GM23338 (cell line): ENCODE measurements around the gene DLG2. TPM values are rescaled to one million over a fixed set of nuclear protein-coding genes. Genes with fewer than 3 reads are reported as not detected.

Experiments
- ATAC-seq: fragments of 200-7000 bp; cut with Tn5 transposase; 3 replicates; pipeline ENCODE4 v1.9.1; 2020
- DNase-seq: peaks from one replicate; pipeline ENCODE4 v3.0.0-alpha.2; 2015; ENCODE audit warnings: low spot score
- H2AFZ ChIP-seq: fragments of 200-600 bp; sonication (generic); 2 replicates; pipeline ENCODE4 v1.8.0; 2016; ENCODE audit warnings: antibody characterized with exemption, mild to moderate bottlenecking, moderate library complexity
- H3F3A ChIP-seq: fragments of 200-600 bp; sonication (generic); replicated peaks from 2 replicates; pipeline ENCODE4 v1.8.0; 2017; ENCODE audit warnings: antibody characterized with exemption, mixed run types, low read depth
- H3K27ac ChIP-seq: fragments of 200-600 bp; sonication (generic); 2 replicates; pipeline ENCODE4 v1.6.1; 2016; ENCODE audit warnings: low read depth
- H3K27me3 ChIP-seq: fragments of 200-600 bp; sonication (generic); 2 replicates; pipeline ENCODE4 v1.8.0; 2016; ENCODE audit warnings: mild to moderate bottlenecking, mixed run types, moderate library complexity; ENCODE audit not compliant: insufficient read depth
- H3K36me3 ChIP-seq: fragments of 200-600 bp; sonication (generic); 2 replicates; pipeline ENCODE4 v1.8.0; 2016; ENCODE audit warnings: mild to moderate bottlenecking; ENCODE audit not compliant: insufficient read depth
- H3K4me1 ChIP-seq: fragments of 200-600 bp; sonication (generic); 2 replicates; pipeline ENCODE4 v1.8.0; 2016; ENCODE audit warnings: mild to moderate bottlenecking, moderate library complexity; ENCODE audit not compliant: insufficient read depth
- H3K4me2 ChIP-seq: fragments of 200-600 bp; sonication (generic); 2 replicates; pipeline ENCODE4 v1.7.1; 2017; ENCODE audit warnings: mixed run types
- H3K4me3 ChIP-seq: fragments of 200-600 bp; sonication (generic); 2 replicates; pipeline ENCODE4 v1.6.1; 2016; ENCODE audit warnings: mixed run types
- H3K79me2 ChIP-seq: fragments of 200-600 bp; sonication (generic); replicated peaks from 2 replicates; pipeline ENCODE4 v1.8.0; 2017; ENCODE audit warnings: mild to moderate bottlenecking; ENCODE audit not compliant: insufficient read depth
- H3K9me2 ChIP-seq: fragments of 200-600 bp; sonication (generic); 2 replicates; pipeline ENCODE4 v1.8.0; 2017; ENCODE audit not compliant: insufficient read depth
- H4K20me1 ChIP-seq: fragments of 200-600 bp; sonication (generic); replicated peaks from 2 replicates; pipeline ENCODE4 v1.8.0; 2017; ENCODE audit warnings: mild to moderate bottlenecking; ENCODE audit not compliant: insufficient read depth
- H3K27ac Mint-ChIP-seq: 2 replicates; pipeline ENCODE4 v1.8.0; 2020; ENCODE audit warnings: inconsistent platforms, mild to moderate bottlenecking, moderate library complexity, mixed read lengths
- H3K27me3 Mint-ChIP-seq: 3 replicates; pipeline ENCODE4 v1.8.0; 2022; ENCODE audit warnings: low read depth, mild to moderate bottlenecking, moderate library complexity, mixed read lengths, inconsistent platforms; ENCODE audit not compliant: insufficient read depth, poor library complexity
- H3K36me3 Mint-ChIP-seq: 3 replicates; pipeline ENCODE4 v1.8.0; 2021; ENCODE audit warnings: low read depth, mild to moderate bottlenecking, inconsistent platforms, moderate library complexity, mixed read lengths
- H3K4me1 Mint-ChIP-seq: 3 replicates; pipeline ENCODE4 v1.8.0; 2020; ENCODE audit warnings: mild to moderate bottlenecking, inconsistent platforms, mixed read lengths
- H3K4me3 Mint-ChIP-seq: 3 replicates; pipeline ENCODE4 v1.8.0; 2021; ENCODE audit warnings: moderate library complexity, mild to moderate bottlenecking, inconsistent platforms, mixed read lengths
- H3K9me3 Mint-ChIP-seq: 3 replicates; pipeline ENCODE4 v1.8.0; 2020; ENCODE audit warnings: moderate library complexity, mild to moderate bottlenecking, inconsistent platforms, mixed read lengths
- CREB1 ChIP-seq: fragments of 250-450 bp; sonication (Bioruptor Pico); IDR thresholded peaks from 2 replicates; pipeline ENCODE4 v1.5.0; 2020; ENCODE audit warnings: low read depth, mild to moderate bottlenecking, moderate library complexity
- EZH2 ChIP-seq: fragments of 200-600 bp; sonication (generic); IDR thresholded peaks from one replicate; pipeline ENCODE4 v1.8.0; 2017; ENCODE audit warnings: antibody characterized with exemption, mild to moderate bottlenecking, low read depth; ENCODE audit not compliant: unreplicated experiment
- EZH2phosphoT487 ChIP-seq: fragments of 200-600 bp; sonication (generic); IDR thresholded peaks from one replicate; pipeline ENCODE4 v1.8.1; 2018; ENCODE audit warnings: antibody characterized with exemption; ENCODE audit not compliant: unreplicated experiment
- JUNB ChIP-seq: IDR thresholded peaks from one replicate; pipeline ENCODE4 v1.6.1; 2016; ENCODE audit warnings: antibody characterized with exemption; ENCODE audit not compliant: unreplicated experiment
- NANOG ChIP-seq: IDR thresholded peaks from 2 replicates; pipeline ENCODE4 v1.6.1; 2016; ENCODE audit warnings: antibody characterized with exemption, borderline replicate concordance
- POLR2AphosphoS5 ChIP-seq: IDR thresholded peaks from 2 replicates; pipeline ENCODE4 v1.6.1; 2016; ENCODE audit warnings: antibody characterized with exemption, low read depth
- STAT1 ChIP-seq: IDR thresholded peaks from one replicate; pipeline ENCODE4 v1.6.1; 2016; ENCODE audit warnings: antibody characterized with exemption; ENCODE audit not compliant: unreplicated experiment
- ZNF114 ChIP-seq: fragments of 250-450 bp; sonication (Bioruptor Pico); IDR thresholded peaks from 2 replicates; pipeline ENCODE4 v1.5.0; 2020; ENCODE audit warnings: mild to moderate bottlenecking, moderate library complexity
- ZNF331 ChIP-seq: fragments of 250-450 bp; sonication (Bioruptor Pico); IDR thresholded peaks from 2 replicates; pipeline ENCODE4 v1.5.0; 2020; ENCODE audit warnings: low read depth, mild to moderate bottlenecking, moderate library complexity
- polyA plus RNA-seq: library from polyadenylated mRNA; unstranded; fragments of >200 nt; fragmentation: Nextera tagmentation; extraction: Ambion mirVana; gene quantifications from 2 replicates; pipeline ENCODE4 v1.2.1, GENCODE V29; 2016
- total RNA-seq: library from RNA; depleted of rRNA; stranded (reverse); fragments of >200 nt; shearing (Covaris generic); gene quantifications from 2 replicates; pipeline ENCODE4 v1.2.3, GENCODE V29; 2014
- TF ChIP-seq, protein P1 (sequence below): IDR thresholded peaks from 2 replicates; pipeline ENCODE4 v1.6.1; 2016; ENCODE audit warnings: antibody characterized with exemption
- TF ChIP-seq, protein P2 (sequence below), 2 experiments: fragments of 200-600 bp in 1 of 2; sonication (generic) in 1 of 2; conservative IDR thresholded peaks; 2 replicates each; pipeline versions ENCODE4 v1.5.1 to v1.6.1; 2016 to 2017; ENCODE audit warnings: antibody characterized with exemption in 2 of 2, low read depth in 2 of 2, mild to moderate bottlenecking in 2 of 2, moderate library complexity in 1 of 2
- TF ChIP-seq, protein P3 (sequence below): fragments of 250-450 bp; sonication (Bioruptor Pico); IDR thresholded peaks from 2 replicates; pipeline ENCODE4 v1.5.0; 2020; ENCODE audit warnings: mild to moderate bottlenecking, moderate library complexity

DLG2 gene
- total and polyA plus RNA-seq, 2 experiments from 2014 or later = 19.8 to 21.5 TPM

- no peak overlapping the region for H3K27ac Mint-ChIP-seq
- H3K4me1 Mint-ChIP-seq = peaks cover 13% of the 10 kb centered on the region
- H3K27me3 ChIP-seq = no peaks in the 10 kb centered on the region
- H3K4me3 Mint-ChIP-seq = no peak overlapping the region
- H4K20me1 ChIP-seq = no peaks in the 10 kb centered on the region
- H3K4me2 ChIP-seq = no peak overlapping the region
- no peak overlapping the region for H3K27ac ChIP-seq
- peaks cover 10% of the 10 kb centered on the region for H3K4me1 ChIP-seq
- no peaks in the 10 kb centered on the region for H3K36me3 Mint-ChIP-seq
- ATAC-seq = no peak
- no peak for TF ChIP-seq ZNF331 (CRISPR knock-in tag)
- no peak for TF ChIP-seq EZH2
- TF ChIP-seq, protein P1, sequence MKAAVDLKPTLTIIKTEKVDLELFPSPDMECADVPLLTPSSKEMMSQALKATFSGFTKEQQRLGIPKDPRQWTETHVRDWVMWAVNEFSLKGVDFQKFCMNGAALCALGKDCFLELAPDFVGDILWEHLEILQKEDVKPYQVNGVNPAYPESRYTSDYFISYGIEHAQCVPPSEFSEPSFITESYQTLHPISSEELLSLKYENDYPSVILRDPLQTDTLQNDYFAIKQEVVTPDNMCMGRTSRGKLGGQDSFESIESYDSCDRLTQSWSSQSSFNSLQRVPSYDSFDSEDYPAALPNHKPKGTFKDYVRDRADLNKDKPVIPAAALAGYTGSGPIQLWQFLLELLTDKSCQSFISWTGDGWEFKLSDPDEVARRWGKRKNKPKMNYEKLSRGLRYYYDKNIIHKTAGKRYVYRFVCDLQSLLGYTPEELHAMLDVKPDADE = no peak
- TF ChIP-seq JUNB = no peak
- TF ChIP-seq CREB1 (CRISPR knock-in tag) = no peak
- TF ChIP-seq NANOG = no peak
- H3K36me3 ChIP-seq = no peaks in the 10 kb centered on the region
- no peak for DNase-seq
- H3K79me2 ChIP-seq = 0 out of 2 replicates have a peak, but pooled peaks cover 5% of the 10 kb centered on the region
- H2AFZ ChIP-seq = no peak overlapping the region
- no peak overlapping the region for H3K4me3 ChIP-seq
- no peaks in the 10 kb centered on the region for H3F3A ChIP-seq
- H3K9me2 ChIP-seq = no peaks in the 10 kb centered on the region
- H3K27me3 Mint-ChIP-seq = no peaks in the 10 kb centered on the region
- H3K9me3 Mint-ChIP-seq = no peaks in the 10 kb centered on the region
Observed at GRCh38 chr11:83676056-83676601, 1951.0 kb downstream of the DLG2 start.

DNA sequence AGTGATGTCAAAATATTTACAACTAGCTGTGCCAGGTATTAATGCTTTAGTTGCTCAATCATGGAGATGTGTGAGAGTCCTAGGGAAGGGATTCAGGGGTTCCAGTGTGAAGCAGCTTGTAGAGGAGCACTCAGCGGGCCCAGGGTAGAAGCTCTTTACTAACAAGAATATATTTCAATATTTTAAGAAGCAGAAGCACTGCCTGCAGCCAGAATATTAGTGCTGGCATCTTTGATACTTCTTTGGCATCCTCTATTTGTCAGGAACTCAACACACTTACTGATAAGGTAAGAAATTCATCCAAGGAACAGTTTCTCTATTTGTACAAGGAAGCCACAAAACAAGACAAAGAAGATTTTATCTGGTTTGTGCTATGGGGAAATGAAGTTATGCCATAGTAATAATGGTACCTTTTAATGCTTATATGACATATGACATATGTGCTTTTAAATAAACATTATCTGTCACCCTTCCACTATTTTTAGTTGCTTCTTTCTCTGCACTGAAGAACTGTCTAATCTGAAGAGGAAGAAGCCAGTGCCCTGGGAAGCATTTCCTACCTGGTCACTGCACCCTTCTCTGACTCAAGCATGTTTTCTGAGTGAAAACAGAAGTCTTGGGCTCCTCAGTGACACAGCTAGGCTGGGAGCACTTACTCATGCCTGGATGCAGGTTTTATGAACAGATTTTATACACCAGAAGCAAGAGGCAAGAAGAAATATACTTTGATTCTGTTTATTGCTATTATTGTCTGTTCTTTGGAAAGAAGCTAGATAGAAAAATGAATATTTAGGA is 1952.8 kb downstream of the DLG2 start:
- Histone ChIP-seq H3K9me2 (no peaks in the 10 kb centered on the region), H3K4me1 (no peaks in the 10 kb centered on the region), H3F3A (no peaks in the 10 kb centered on the region), H2AFZ (no peak overlapping the region), H3K4me3 (no peak overlapping the region), H3K27me3 (no peaks in the 10 kb centered on the region), H3K4me2 (no peak overlapping the region), H4K20me1 (no peaks in the 10 kb centered on the region), H3K79me2 (no peaks in the 10 kb centered on the region), H3K27ac (no peak overlapping the region), H3K36me3 (no peaks in the 10 kb centered on the region)
- DNase-seq = no peak
- Mint-ChIP-seq H3K36me3 (no peaks in the 10 kb centered on the region), H3K9me3 (no peaks in the 10 kb centered on the region), H3K4me1 (no peaks in the 10 kb centered on the region), H3K27me3 (no peaks in the 10 kb centered on the region), H3K4me3 (no peak overlapping the region), H3K27ac (no peak overlapping the region)
- ATAC-seq = no peak
- TF ChIP-seq, protein P2, sequence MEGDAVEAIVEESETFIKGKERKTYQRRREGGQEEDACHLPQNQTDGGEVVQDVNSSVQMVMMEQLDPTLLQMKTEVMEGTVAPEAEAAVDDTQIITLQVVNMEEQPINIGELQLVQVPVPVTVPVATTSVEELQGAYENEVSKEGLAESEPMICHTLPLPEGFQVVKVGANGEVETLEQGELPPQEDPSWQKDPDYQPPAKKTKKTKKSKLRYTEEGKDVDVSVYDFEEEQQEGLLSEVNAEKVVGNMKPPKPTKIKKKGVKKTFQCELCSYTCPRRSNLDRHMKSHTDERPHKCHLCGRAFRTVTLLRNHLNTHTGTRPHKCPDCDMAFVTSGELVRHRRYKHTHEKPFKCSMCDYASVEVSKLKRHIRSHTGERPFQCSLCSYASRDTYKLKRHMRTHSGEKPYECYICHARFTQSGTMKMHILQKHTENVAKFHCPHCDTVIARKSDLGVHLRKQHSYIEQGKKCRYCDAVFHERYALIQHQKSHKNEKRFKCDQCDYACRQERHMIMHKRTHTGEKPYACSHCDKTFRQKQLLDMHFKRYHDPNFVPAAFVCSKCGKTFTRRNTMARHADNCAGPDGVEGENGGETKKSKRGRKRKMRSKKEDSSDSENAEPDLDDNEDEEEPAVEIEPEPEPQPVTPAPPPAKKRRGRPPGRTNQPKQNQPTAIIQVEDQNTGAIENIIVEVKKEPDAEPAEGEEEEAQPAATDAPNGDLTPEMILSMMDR (conservative IDR thresholded peaks at IDR 0.05; ENCODE audit: low read depth in 2 of 2) = no peak
- TF ChIP-seq ZNF331 (CRISPR knock-in tag) (no peak), STAT1 (no peak), EZH2 (no peak), NANOG (no peak), POLR2AphosphoS5 (no peak), EZH2phosphoT487 (no peak), CREB1 (CRISPR knock-in tag) (no peak), ZNF114 (CRISPR knock-in tag) (no peak)
- TF ChIP-seq, protein P3, sequence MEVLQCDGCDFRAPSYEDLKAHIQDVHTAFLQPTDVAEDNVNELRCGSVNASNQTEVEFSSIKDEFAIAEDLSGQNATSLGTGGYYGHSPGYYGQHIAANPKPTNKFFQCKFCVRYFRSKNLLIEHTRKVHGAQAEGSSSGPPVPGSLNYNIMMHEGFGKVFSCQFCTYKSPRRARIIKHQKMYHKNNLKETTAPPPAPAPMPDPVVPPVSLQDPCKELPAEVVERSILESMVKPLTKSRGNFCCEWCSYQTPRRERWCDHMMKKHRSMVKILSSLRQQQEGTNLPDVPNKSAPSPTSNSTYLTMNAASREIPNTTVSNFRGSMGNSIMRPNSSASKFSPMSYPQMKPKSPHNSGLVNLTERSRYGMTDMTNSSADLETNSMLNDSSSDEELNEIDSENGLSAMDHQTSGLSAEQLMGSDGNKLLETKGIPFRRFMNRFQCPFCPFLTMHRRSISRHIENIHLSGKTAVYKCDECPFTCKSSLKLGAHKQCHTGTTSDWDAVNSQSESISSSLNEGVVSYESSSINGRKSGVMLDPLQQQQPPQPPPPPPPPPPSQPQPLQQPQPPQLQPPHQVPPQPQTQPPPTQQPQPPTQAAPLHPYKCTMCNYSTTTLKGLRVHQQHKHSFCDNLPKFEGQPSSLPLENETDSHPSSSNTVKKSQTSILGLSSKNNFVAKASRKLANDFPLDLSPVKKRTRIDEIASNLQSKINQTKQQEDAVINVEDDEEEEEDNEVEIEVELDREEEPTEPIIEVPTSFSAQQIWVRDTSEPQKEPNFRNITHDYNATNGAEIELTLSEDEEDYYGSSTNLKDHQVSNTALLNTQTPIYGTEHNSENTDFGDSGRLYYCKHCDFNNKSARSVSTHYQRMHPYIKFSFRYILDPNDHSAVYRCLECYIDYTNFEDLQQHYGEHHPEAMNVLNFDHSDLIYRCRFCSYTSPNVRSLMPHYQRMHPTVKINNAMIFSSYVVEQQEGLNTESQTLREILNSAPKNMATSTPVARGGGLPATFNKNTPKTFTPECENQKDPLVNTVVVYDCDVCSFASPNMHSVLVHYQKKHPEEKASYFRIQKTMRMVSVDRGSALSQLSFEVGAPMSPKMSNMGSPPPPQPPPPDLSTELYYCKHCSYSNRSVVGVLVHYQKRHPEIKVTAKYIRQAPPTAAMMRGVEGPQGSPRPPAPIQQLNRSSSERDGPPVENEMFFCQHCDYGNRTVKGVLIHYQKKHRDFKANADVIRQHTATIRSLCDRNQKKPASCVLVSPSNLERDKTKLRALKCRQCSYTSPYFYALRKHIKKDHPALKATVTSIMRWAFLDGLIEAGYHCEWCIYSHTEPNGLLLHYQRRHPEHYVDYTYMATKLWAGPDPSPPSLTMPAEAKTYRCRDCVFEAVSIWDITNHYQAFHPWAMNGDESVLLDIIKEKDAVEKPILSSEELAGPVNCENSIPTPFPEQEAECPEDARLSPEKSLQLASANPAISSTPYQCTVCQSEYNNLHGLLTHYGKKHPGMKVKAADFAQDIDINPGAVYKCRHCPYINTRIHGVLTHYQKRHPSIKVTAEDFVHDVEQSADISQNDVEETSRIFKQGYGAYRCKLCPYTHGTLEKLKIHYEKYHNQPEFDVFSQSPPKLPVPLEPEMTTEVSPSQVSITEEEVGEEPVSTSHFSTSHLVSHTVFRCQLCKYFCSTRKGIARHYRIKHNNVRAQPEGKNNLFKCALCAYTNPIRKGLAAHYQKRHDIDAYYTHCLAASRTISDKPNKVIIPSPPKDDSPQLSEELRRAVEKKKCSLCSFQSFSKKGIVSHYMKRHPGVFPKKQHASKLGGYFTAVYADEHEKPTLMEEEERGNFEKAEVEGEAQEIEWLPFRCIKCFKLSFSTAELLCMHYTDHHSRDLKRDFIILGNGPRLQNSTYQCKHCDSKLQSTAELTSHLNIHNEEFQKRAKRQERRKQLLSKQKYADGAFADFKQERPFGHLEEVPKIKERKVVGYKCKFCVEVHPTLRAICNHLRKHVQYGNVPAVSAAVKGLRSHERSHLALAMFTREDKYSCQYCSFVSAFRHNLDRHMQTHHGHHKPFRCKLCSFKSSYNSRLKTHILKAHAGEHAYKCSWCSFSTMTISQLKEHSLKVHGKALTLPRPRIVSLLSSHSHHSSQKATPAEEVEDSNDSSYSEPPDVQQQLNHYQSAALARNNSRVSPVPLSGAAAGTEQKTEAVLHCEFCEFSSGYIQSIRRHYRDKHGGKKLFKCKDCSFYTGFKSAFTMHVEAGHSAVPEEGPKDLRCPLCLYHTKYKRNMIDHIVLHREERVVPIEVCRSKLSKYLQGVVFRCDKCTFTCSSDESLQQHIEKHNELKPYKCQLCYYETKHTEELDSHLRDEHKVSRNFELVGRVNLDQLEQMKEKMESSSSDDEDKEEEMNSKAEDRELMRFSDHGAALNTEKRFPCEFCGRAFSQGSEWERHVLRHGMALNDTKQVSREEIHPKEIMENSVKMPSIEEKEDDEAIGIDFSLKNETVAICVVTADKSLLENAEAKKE (CRISPR knock-in tag) = no peak
